Fibroblast of skin of right quadriceps (primary cell): Measurements from ENCODE around the gene CSRNP3.

ENCODE experiments used
- DNase-seq: peaks from one replicate; pipeline ENCODE4 v3.0.0-alpha.2; 2013

Gene CSRNP3

GRCh38 chr2:165472922-165473321, 3.4 kb downstream of the CSRNP3 start:
- no peak for DNase-seq

- DNase-seq, result no peak
These were observed 5.2 kb downstream of the CSRNP3 start for GRCh38 chr2:165474619-165475276.

GRCh38 chr2:165475277-165476004, 5.9 kb downstream of the CSRNP3 start:
- no peak for DNase-seq

GRCh38 chr2:165479856-165480255, 10.4 kb downstream of the CSRNP3 start:
- DNase-seq, result no peak

GRCh38 chr2:165494573-165494972, 25.1 kb downstream of the CSRNP3 start:
- DNase-seq, result no peak

GRCh38 chr2:165497659-165498317, 28.3 kb downstream of the CSRNP3 start:
- DNase-seq, result no peak

GRCh38 chr2:165499131-165499530, 29.6 kb downstream of the CSRNP3 start:
- DNase-seq, result no peak

- DNase-seq, result no peak
These were observed 30.5 kb downstream of the CSRNP3 start for GRCh38 chr2:165500001-165500400.

GRCh38 chr2:165500816-165501215, 31.3 kb downstream of the CSRNP3 start:
- DNase-seq, result no peak

GRCh38 chr2:165505514-165505913, 36.0 kb downstream of the CSRNP3 start:
- DNase-seq, result peak; percentile 41

GRCh38 chr2:165508927-165509326, 39.4 kb downstream of the CSRNP3 start:
- DNase-seq, result no peak

- no peak for DNase-seq
These were observed 44.0 kb downstream of the CSRNP3 start for GRCh38 chr2:165513479-165513878.

GRCh38 chr2:165518611-165519010, 49.1 kb downstream of the CSRNP3 start:
- DNase-seq, result no peak

- DNase-seq, result no peak
These were observed 53.2 kb downstream of the CSRNP3 start for GRCh38 chr2:165522719-165523118.

GRCh38 chr2:165524720-165525119, 55.2 kb downstream of the CSRNP3 start:
- DNase-seq, result no peak

- DNase-seq, result no peak
These were observed 59.2 kb downstream of the CSRNP3 start for GRCh38 chr2:165528691-165529090.

- peak; percentile 9 for DNase-seq
These were observed 59.6 kb downstream of the CSRNP3 start for GRCh38 chr2:165529130-165529529.

GRCh38 chr2:165533331-165533730, 63.8 kb downstream of the CSRNP3 start:
- no peak for DNase-seq

- DNase-seq, result peak; percentile 27
These were observed 66.0 kb downstream of the CSRNP3 start for GRCh38 chr2:165535471-165535870.

- no peak for DNase-seq
These were observed 67.5 kb downstream of the CSRNP3 start for GRCh38 chr2:165536851-165537499.

GRCh38 chr2:165539985-165540384, 70.5 kb downstream of the CSRNP3 start:
- no peak for DNase-seq

GRCh38 chr2:165544897-165545296, 75.4 kb downstream of the CSRNP3 start:
- no peak for DNase-seq

- no peak for DNase-seq
These were observed 78.4 kb downstream of the CSRNP3 start for GRCh38 chr2:165547900-165548299.

- no peak for DNase-seq
These were observed 80.1 kb downstream of the CSRNP3 start for GRCh38 chr2:165549619-165550018.
